Esophagus (tissue), 2 donors: ENCODE data around the gene TRIM28. TPM values are rescaled to one million over a fixed set of nuclear protein-coding genes. Genes with fewer than 3 reads are reported as not detected.

Experiments
- H3K27ac ChIP-seq, 2 donors: one replicate each; pipeline ENCODE4 v1.5.1; 2013; ENCODE audit warnings: low read depth in 2 of 2, mild to moderate bottlenecking in 2 of 2, inconsistent platforms in 1 of 2, low read length in 1 of 2, moderate library complexity in 1 of 2
- H3K27me3 ChIP-seq, 2 donors: one replicate each; pipeline ENCODE4 v1.6.1; 2013; ENCODE audit warnings: low read length in 2 of 2, control low read depth in 1 of 2, mild to moderate bottlenecking in 1 of 2; ENCODE audit not compliant: insufficient read depth in 2 of 2, control insufficient read depth in 1 of 2
- H3K36me3 ChIP-seq, 2 donors: one replicate each; pipeline ENCODE4 v1.6.1; 2013; ENCODE audit warnings: low read length in 1 of 2; ENCODE audit not compliant: control insufficient read depth in 2 of 2, insufficient read depth in 2 of 2
- H3K4me1 ChIP-seq, 2 donors: one replicate each; pipeline ENCODE4 v1.6.1; 2013; ENCODE audit warnings: low read length in 1 of 2; ENCODE audit not compliant: control insufficient read depth in 2 of 2, insufficient read depth in 2 of 2
- H3K4me3 ChIP-seq, 2 donors: one replicate each; pipeline ENCODE4 v1.5.1; 2013; ENCODE audit warnings: low read length in 2 of 2, mild to moderate bottlenecking in 2 of 2, low read depth in 1 of 2, moderate library complexity in 1 of 2
- H3K9me3 ChIP-seq, 2 donors: one replicate each; pipeline ENCODE4 v1.6.1; 2013; ENCODE audit warnings: mild to moderate bottlenecking in 2 of 2, low read depth in 1 of 2, low read length in 1 of 2, moderate library complexity in 1 of 2; ENCODE audit not compliant: control insufficient read depth in 2 of 2, insufficient read depth in 1 of 2
- WGBS, 2 donors: extraction: QIAGEN DNeasy Blood & Tissue Kit; methylation state at CpG; one replicate each; pipeline ENCODE4 v1.1.7; 2013; 5-methylcytosine and 5-hydroxymethylcytosine counted together
- polyA plus RNA-seq, 2 donors: library from polyadenylated mRNA; stranded (reverse); fragments of 200-250 nt; gene quantifications; one replicate each; pipeline ENCODE4 v1.2.3, GENCODE V29; 2013
- donor health status: healthy with polysubstance abuse.
- donor health status: Bipolar disorder and iron deficiency.

Gene TRIM28
- polyA plus RNA-seq, 2 donors = 159 to 175 TPM

DNA sequence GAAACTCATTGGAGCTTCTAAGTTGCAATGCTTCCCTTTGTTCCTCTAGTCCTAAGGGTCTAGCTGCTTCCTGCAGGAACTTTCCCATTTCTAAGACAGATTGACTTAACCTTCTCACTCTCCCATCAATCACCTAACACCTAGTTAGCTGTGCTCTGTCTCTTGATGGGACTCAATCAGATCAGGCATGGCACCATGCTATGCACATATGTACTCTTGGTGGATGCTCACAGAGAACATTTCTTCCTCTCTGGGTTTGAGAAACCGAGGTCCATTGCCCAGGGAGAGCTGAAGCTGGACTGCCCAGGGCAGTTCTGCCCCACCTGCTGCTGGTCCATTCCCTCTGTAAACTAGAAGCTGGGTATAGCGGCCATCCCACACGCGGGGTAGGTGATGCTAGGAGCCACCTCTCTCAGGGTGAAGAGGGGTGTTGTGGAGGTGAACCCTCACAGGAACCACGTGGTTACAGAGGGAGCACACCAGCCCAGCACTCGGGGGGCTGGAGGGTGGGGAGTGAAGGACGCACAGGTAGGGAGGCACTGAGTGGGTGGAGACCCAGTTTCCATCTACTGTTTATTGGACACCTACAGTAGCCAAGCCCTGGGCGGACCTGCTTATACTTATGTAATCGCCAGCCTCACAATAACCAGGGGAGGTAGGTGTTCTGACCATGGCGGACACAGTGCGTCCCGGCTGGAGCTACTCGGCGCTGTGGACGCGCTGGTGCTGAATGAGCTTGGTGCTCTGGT, 17.7 kb downstream of the TRIM28 start:
- Histone ChIP-seq H3K27me3 (no peaks in the 10 kb centered on the region), H3K9me3 (no peaks in the 10 kb centered on the region), H3K27ac (peak overlapping the region; percentile 15 to 71), H3K4me1 (peaks cover 2 to 34% of the 10 kb centered on the region in 2 donors), H3K4me3 (peak overlapping the region; percentile 34 to 52), H3K36me3 (peaks cover 0 to 2% of the 10 kb centered on the region in 2 donors)
- 45 to 46% methylated on average over 16 of the region's 16 CpGs for WGBS, 2 donors

DNA sequence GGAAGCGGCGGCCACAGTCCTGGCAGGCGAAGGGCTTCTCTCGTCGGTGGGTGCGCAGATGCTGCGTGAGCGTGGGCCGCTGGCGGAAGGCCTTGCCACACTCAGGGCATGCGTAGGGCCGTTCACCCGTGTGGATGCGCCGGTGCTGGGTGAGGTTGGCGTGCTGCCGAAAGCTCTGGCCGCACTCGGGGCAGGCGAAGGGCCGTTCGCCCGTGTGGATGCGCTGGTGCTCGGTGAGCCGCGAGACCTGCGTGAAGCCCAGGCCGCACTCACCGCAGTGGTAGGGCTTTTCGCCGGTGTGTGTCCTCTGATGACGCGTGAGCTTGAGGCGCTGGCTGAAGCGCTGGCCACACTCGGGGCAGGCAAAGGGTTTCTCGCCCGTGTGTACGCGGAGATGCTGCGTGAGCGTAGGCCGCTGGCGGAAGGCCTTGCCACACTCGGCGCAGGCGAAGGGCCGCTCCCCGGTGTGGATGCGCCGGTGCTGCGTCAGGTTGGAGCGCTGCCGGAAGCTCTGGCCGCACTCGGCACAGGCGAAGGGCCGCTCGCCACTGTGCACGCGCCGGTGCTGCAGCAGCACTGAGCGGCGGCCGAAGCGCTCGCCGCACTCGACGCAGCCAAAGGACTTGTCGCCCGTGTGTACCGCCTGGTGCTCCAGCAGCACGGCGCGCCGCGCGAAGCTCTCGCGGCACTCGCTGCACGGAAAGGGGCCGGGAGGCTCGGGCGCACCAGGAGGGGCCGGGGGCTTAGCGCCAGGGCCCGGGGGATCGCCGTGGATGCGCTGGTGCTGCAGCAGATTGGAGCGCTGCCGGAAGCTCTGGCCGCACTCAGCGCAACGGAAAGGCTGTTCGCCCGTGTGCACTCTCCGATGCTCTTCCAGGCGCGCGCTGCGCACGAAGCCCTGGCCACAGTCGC, 18.5 kb downstream of the TRIM28 start:
- WGBS, 2 donors = 5 to 7% methylated on average over 107 of the region's 107 CpGs
- Histone ChIP-seq H3K9me3 (no peaks in the 10 kb centered on the region), H3K27me3 (no peaks in the 10 kb centered on the region), H3K4me3 (peak overlapping the region; percentile 34 to 52), H3K4me1 (peaks cover 2 to 26% of the 10 kb centered on the region in 2 donors), H3K27ac (peak overlapping the region; percentile 15 to 71), H3K36me3 (no peaks in the 10 kb centered on the region)

DNA sequence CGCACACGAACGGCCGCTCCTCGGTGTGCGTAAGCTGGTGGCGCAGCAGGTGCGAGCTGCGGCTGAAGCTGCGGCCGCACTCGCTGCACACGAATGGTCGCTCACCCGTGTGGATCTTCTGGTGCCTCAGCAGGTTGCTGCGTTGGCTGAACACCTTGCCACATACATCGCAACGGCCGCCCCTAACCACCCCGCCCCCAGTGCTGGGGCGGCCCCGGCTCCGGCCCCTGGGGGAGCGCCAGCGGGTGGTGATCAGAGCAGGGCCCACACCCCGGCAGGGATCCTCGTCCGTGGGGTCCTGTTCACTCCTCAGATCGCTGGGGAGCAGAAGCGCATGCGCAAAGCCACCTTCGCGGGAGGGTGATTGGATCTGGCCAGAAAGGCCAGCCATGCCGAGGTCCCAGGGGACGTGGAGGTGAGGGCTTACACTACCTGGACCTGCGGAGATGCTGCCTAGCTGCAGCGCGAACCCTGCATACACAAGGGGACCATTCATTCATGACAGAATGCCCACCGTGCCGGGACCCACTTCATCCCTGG, 19.2 kb downstream of the TRIM28 start:
- H3K9me3 ChIP-seq = no peaks in the 10 kb centered on the region
- H3K4me3 ChIP-seq = peak overlapping the region; percentile 34 to 52
- peaks cover 2 to 26% of the 10 kb centered on the region in 2 donors for H3K4me1 ChIP-seq
- no peaks in the 10 kb centered on the region for H3K27me3 ChIP-seq
- WGBS, 2 donors = 2 to 4% methylated on average over 40 of the region's 40 CpGs
- no peaks in the 10 kb centered on the region for H3K36me3 ChIP-seq
- H3K27ac ChIP-seq = no peak overlapping the region

DNA sequence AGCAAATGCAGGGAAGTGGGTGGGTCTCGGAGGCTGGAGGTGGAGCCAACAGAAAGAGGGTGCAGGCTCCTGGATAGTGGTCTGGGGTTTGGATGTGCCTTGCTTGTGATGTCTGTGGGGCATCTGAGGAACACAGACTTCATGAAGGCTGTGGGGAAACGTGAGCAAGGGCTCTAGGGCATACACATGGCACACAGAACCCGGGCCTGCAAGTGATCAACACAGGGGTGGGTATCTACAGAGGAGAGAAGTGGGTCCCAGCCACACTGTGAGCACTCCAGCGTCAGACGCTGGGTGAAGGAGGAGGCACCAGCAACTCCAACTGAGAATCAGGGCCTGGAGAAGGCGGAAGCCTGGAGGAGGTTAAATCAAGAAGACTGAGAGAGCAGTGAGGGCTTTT, 20.0 kb downstream of the TRIM28 start:
- Histone ChIP-seq H3K4me3 (no peak overlapping the region), H3K4me1 (peaks cover 2 to 26% of the 10 kb centered on the region in 2 donors), H3K9me3 (no peaks in the 10 kb centered on the region), H3K27me3 (no peaks in the 10 kb centered on the region), H3K36me3 (no peaks in the 10 kb centered on the region), H3K27ac (no peak overlapping the region)
- WGBS, 2 donors = 68 to 69% methylated on average over 6 of the region's 6 CpGs

DNA sequence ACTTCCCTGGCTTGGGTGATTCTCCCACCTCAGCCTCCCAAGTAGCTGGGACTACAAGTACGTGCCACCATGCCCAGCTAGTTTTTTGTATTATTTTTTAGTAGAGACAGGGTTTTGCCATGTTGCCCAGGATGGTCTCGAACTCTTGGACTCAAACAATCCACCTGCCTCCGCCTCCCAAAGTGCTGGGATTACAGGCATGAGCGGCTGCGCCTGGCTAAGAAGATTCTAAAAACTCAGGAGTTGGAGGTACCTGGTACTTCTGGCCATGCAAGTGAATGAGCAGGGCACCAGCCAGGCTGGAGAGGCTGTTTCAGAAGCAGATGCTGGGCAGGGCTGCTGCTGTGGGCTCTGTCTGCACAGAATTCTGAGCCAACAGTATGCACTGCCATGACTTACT, 23.1 kb downstream of the TRIM28 start:
- Histone ChIP-seq H3K27ac (no peak overlapping the region), H3K36me3 (peaks cover 3 to 21% of the 10 kb centered on the region in 2 donors), H3K4me3 (no peak overlapping the region), H3K27me3 (no peaks in the 10 kb centered on the region), H3K9me3 (no peaks in the 10 kb centered on the region), H3K4me1 (peaks cover 0 to 15% of the 10 kb centered on the region in 2 donors)
- 96 to 97% methylated on average over 5 of the region's 5 CpGs for WGBS, 2 donors

DNA sequence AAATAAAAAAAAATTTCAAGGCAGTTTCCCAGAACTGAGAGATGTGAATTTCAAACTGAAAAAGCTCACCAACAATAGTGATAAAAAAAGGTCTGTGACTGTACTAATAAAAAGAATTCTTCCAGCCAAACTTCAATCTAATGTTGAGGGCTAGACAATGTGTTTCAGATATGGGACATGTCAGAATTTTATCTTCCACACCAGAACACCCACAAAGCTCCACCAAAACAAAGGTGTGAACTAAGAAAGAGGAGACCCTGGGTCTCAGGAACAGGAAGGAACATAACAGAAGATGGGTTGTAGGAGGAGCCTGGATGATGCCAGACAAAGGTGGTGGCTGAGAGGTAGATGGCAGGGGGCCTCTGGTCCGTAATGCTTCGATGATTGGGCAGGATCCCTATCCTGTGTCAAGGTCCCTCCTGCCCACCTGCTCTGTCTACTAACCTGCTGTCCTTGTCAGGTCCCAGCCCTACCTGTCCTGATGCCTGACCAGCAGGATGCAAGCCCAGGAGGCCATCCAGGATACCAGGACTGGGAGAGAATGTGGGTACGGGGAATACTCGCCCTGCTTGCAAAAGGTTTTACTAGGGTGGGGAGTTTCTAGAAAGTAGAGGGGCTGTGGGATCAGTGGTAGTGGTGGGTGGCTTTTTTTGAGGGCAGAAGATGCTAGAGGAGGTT, 24.7 kb downstream of the TRIM28 start:
- Histone ChIP-seq H3K27me3 (no peaks in the 10 kb centered on the region), H3K4me3 (no peak overlapping the region), H3K9me3 (no peaks in the 10 kb centered on the region), H3K4me1 (peaks cover 0 to 4% of the 10 kb centered on the region in 2 donors), H3K27ac (no peak overlapping the region), H3K36me3 (peaks cover 3 to 21% of the 10 kb centered on the region in 2 donors)
- 91% methylated on average over 4 of the region's 4 CpGs for WGBS, 2 donors

DNA sequence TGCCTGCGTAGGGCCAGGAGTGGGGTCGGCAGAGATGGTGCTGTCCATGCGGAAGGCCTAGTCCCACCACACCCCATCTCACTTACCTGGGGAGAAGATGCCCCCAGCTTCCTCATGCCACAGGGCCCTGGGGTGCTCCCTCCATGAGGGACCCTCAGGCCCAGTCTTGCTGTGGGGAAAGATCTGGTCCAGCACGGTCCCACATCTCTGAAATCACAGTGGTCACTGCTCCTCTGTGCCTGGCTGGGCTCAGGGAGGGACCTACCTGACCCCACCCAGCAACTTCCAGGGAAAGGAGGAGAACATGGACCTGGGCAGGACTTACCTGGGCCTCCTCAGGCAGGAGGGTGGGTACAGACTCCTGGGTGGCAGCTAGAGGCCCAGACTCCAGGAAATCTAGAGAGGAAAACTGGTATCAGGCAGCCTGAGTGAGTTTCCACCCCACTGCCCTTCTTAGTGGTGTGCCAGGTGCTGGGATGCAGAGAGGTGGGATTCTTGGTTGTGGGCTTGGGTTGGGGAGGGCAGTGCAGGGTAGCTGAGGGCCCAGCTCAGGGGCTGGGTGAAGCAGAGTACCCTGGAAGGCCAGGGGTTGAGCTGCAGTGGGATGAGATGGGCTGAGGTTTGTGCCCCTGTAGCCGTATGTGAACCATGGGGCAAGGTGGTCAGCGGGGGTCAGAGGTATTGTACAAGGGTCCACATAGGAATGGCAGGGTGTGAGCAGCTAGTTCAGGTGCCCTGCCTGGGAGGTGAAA, 25.5 kb downstream of the TRIM28 start:
- peaks cover 3 to 21% of the 10 kb centered on the region in 2 donors for H3K36me3 ChIP-seq
- H3K4me3 ChIP-seq = no peak overlapping the region
- H3K27me3 ChIP-seq = no peaks in the 10 kb centered on the region
- no peak overlapping the region for H3K27ac ChIP-seq
- no peaks in the 10 kb centered on the region for H3K9me3 ChIP-seq
- 93% methylated on average over 6 of the region's 6 CpGs for WGBS, 2 donors
- peaks cover under 1 to 4% of the 10 kb centered on the region in 2 donors for H3K4me1 ChIP-seq

DNA sequence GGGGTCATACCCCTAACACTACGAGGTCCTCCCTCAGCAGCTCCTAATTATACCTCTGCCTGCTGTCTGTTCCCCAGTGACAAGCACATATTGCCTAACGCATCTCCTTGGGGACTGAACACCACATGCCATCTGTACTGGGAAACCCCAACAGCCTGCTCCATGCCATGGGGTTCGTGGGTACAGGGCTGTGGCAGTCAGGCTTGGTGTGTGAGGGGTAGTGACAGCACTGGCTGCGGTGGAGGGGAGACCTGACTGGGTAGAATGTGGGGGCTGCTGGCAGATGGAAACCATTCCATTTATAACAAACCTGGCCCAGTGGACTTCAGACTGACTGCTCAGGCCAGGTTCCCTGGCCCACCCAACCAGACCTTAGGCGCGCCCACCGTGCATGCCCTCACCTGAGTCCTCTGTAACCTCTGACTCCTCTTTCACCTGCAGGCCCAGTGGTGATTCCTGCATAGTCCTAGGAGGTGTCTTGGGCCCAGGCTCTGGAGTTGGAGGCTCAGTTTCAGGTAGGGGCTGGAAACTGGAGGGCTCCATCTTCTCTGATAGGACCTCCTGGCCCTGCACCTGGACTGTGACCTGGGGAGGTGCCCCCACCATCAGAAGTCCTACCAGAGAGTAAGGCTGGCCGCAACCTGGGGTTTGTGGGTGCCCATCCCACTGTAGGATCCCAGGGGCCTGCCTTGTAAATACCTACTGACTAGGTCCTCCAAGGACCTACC, 26.2 kb downstream of the TRIM28 start:
- WGBS, 2 donors = 89% methylated on average over 8 of the region's 8 CpGs
- H3K4me1 ChIP-seq = peaks cover 3 to 4% of the 10 kb centered on the region in 2 donors
- H3K9me3 ChIP-seq = no peaks in the 10 kb centered on the region
- no peak overlapping the region for H3K4me3 ChIP-seq
- H3K27me3 ChIP-seq = no peaks in the 10 kb centered on the region
- peaks cover 3 to 21% of the 10 kb centered on the region in 2 donors for H3K36me3 ChIP-seq
- H3K27ac ChIP-seq = no peak overlapping the region
